MM.1S (cell line): Measurements from ENCODE around the gene PLXDC2.

Source experiments
- EZH2 ChIP-seq: fragments of 300-600 bp; sonication (generic); optimal IDR thresholded peaks from 2 replicates; pipeline ENCODE3; 2017; ENCODE audit warnings: low read depth, mild to moderate bottlenecking, antibody characterized with exemption, low read length, mixed read lengths
- EZH2phosphoT487 ChIP-seq: fragments of 300-600 bp; sonication (generic); IDR thresholded peaks from 2 replicates; pipeline ENCODE4 v1.6.1; 2018; ENCODE audit warnings: antibody characterized with exemption, low read length
- TF ChIP-seq, protein P1 (sequence below): fragments of 300-600 bp; sonication (generic); IDR thresholded peaks from 2 replicates; pipeline ENCODE4 v1.5.1; 2016; ENCODE audit warnings: antibody characterized with exemption, low read length, mixed read lengths

DNA sequence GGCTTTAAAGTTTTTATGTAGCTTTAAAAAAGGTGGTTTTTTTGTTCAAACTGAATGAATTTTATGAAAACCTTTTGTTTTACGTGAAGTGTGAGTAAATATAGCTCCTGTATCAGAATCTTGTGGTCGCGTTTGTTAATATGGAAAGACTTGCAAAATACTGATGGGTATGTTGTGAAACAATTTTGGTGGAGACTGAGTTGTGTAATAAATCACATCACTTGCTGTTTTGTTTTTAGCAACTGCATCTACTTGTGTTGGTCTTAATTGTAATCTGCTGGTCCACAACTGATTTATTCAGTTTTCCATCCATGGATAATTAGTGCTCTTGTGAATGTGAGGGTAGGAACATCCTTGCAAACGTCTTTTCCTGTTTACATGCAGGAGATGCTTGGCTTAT, 10.5 kb downstream of the PLXDC2 start:
- TF ChIP-seq EZH2: no peak
- TF ChIP-seq, protein P1, sequence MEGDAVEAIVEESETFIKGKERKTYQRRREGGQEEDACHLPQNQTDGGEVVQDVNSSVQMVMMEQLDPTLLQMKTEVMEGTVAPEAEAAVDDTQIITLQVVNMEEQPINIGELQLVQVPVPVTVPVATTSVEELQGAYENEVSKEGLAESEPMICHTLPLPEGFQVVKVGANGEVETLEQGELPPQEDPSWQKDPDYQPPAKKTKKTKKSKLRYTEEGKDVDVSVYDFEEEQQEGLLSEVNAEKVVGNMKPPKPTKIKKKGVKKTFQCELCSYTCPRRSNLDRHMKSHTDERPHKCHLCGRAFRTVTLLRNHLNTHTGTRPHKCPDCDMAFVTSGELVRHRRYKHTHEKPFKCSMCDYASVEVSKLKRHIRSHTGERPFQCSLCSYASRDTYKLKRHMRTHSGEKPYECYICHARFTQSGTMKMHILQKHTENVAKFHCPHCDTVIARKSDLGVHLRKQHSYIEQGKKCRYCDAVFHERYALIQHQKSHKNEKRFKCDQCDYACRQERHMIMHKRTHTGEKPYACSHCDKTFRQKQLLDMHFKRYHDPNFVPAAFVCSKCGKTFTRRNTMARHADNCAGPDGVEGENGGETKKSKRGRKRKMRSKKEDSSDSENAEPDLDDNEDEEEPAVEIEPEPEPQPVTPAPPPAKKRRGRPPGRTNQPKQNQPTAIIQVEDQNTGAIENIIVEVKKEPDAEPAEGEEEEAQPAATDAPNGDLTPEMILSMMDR: no peak
- no peak for TF ChIP-seq EZH2phosphoT487
